UCSD-AML1 (cell line): ENCODE measurements around the gene RPS4Y1.
"Not testable (repeated sequence)": the region's sequence is repeated elsewhere in the genome, so short reads cannot be mapped to it uniquely, and the experiment has no call there.

Experiments
- DNase-seq: peaks from one replicate; lab custom pipeline; 2025; ENCODE audit not compliant: unreplicated experiment; lab: John Stamatoyannopoulos, UW

The RPS4Y1 gene

DNA sequence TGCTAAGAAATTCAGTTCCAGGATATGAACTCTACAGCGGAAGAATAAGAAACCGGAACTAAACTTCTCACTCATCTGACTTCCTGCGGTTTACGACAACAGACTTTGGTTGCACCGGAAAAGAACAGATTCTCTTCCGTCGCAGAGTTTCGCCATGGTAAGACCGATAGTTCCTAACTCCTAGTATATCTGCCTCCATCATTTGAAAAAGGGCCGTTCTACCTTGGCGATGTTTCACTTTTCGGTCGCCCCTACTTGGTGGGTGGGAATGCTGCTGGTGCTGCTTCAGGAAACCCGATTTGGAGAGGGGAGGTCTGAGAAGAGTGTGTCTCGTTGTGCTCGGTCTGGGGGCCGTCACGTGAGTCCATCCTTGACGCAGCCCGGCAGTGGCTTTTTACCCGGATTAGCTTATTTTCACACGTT, at the start of gene RPS4Y1:
Gene RPS4Y1, plus strand, starts transcription at position 132 of the 423 bp plus-strand sequence. Its CDS starts 23 bp downstream, at position 155.
- no peak for DNase-seq

DNA sequence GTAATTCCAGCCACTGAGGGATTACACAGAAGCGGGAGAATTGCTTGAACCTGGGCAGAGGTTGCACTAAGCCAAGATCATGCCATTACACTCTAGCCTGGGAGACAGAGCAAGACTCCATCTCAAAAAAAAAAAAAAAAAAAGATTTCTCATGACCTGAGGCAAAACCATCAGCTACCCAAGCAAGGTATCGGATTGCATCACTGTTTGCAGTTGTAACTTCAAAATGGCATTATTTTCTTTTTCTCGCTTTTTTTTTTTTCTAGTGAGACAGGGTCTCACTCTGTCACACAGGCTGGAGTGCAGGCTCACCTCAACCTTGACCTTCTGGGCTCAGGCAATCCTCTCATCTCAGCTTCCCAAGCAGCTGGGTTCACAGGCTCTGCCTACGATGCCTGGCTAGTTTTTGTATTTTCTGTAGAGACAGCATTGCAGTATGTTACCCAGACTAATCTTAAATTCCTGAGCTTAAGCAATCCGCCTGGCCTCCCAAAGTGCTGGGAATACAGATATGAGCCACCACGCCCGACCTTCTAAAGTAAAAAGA, 44.4 kb upstream of the RPS4Y1 start:
- DNase-seq: no peak

DNA sequence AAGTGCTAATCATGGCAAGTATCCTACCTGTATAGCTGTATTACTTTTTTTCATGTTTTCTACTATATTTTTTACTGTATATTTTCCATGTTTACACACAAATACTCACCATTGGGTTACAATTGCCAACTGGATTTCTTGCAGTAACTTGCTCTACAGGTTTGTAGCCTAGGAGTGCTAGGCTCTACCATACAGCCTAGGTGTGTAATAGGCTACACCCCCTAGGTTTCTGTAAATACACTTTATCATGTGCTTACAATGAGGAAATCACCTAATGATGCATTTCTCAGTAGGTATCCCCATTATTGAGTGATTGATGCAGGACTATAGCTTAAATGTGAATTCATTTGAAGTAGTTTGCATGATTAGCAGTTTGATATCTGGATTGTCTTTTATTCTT, 43.4 kb upstream of the RPS4Y1 start:
- DNase-seq: no peak

DNA sequence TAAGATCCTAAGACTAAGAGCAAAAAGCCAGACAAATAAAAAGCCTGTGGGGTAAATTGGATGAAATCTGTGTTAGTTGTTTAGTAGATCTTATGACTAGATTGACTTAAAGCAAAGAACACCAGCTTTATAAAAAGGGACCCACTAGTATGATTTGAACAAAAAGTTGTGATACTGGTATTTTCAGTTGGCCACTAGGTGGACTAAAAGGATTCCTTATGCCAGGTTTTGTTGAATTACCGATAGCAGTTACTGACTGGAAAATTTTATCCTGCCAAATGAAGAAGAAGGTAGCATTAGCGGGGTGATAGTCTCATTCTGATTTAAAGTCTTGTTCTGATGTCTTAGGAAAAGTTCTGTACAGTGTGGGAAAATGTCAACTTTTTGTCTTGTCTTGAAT, 41.2 kb upstream of the RPS4Y1 start:
- no peak for DNase-seq

DNA sequence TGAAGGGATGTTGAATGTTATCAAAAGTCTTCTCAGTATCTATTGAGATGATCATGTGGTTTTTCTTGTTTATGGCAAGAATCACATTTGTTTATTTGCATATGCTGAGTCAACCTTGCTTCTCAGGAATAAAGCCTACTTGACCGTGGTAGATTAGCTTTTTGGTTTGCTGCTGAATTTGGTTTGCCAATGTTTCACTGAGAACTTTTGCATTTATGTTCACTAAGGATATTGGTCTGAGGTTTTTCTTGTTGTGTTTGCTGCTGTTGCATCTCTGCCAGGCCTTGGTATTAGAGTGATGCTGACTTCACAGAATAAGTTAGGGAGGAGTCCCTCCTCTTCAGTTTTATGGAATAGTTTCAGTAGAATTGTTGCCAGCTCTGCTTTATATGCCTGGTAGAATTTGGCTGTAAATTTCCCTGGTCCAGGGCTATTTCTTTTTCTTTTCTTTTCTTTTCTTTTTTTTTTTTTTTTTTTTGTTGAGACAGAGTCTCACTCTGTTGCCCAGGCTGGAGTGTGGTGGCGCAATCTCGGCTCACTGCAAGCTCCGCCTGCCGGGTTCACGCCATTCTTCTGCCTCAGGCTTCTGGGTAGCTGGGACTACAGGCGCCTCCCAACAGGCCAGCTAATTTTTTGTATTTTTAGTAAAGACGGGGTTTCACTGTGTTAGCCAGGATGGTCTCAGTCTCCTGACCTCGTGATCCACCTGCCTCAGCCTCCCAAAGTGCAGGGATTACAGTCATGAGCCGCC, 24.1 kb upstream of the RPS4Y1 start:
- DNase-seq: not testable (repeated sequence)

DNA sequence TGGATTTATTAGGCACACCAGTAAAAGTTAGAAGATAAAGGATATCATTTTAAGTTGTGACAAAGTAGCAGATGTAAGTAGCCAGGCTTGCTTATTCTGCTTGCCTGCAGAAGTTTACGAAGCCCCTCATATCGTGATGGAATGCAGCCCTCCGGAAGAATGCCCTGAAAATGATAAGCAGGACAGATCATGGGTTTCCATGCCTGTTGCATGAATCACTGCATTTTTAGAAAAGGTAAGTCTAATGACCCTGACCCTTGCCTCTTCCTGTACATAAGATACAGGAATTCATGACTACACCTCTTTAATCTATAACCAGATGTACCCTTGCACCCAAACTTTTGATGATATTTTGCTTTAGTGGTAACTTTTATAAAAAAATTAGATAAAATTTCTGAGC, 16.9 kb upstream of the RPS4Y1 start:
- no peak for DNase-seq

DNA sequence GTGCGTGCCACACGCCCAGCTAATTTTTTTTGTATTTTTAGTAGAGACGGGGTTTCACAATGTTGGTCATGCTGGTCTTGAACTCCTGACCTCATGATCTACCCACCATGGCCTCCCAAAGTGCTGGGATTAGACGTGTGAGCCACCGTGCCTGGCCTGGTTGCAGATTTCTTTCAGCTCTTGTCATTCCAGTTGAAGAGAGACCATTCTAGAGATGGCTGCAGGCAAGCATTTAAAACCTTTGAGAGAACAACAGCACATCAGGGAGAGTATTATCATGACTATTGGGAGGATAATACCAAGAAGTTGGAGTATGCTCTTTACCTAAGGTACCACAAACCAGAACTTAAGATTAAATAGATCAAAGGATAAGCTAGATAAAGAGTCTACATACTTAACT, 12.9 kb upstream of the RPS4Y1 start:
- DNase-seq: no peak

DNA sequence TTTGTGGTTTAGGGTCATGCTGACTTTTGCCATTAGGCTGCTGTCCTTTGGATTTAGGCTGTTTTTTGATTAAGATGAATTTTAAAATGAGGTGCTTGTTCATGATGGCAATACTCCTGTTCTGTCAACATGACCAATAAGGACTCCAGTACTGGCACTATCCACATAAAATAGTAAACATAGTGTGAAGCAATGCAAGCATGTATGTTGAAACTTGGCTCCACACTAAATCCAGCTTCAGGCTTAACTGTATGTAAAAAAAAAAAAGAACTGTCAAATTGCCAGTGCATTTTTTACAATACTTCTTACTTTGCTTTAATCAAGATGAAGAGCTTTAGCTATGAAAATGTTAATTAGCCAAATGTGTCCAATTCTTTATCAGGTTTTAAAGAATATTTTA, 6.2 kb upstream of the RPS4Y1 start:
- DNase-seq: no peak

DNA sequence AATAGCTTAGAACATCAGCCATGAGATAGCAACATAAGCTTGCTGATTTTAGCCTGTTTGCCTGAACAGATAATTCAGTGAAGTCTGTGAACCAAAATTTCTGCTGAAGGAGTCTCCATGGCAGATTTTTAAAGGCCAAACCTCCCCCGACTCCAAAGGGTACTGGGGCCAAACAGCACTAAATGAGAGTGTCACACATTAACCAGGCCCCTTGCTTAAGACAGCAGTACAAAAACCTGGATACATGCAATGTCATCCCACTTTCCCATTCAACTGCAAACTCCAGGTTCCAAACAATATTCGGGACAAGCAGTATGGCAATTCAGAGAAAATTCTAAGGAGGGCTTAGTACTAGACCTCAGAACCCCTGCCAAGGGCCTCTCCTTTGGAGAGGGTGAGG, 4.3 kb upstream of the RPS4Y1 start:
- no peak for DNase-seq

DNA sequence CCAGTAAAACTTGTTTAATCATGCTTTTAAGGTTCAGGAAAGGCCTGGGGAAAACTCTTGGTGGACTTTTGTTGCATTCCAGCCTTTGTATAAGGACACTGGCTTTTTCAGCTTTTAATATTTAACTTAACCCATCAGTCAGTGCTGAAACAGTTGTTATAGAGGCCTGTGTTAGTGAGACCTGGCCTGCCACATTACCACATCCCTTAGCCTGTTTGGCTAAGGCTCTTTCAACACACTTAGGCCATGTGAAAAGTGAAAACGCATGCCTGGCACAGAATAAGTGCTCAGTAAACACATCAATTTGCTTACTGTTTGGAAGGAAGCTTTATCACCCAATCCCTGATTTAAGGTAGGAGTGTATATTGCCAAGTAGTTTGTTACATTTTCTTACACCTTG, 3.5 kb upstream of the RPS4Y1 start:
- no peak for DNase-seq

DNA sequence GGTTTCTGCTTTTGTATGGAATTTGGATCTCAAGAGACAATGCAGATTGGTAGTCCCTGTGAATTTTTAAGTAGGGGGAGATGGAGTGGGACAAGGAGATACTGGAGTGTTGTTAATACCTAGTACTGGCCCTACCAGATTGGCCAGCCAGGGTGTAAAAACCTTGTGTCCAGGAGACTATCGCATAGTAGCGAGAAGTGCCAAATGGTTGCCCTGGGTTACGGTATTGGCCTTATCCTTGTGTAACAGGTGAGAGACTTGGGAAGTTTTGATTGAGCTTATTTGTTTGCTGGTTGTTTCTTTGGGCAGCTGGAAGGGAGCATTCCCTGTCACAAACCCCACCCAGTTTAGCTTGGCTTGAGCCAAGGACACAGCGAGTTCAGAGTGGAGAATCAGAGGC, 5.4 kb downstream of the RPS4Y1 start:
- DNase-seq: no peak

DNA sequence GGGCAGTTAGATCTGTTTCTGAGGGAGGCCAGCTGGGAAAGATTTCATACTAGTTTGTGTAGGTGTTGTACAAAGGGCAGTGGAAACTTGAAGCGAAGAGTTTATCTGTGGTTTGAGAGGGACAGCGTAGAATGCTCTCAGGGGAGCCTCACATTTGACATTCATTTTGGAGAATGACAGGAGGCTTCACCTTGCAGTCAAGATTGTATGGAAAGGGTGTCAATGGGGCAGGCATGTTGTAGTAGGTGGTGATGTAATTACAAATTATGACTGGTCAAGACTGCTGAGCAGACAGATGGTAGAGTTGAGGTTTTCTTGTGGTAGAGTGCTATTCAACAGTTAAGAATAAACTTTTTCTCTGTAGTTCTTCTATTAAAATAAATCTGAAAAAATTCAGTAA, 7.0 kb downstream of the RPS4Y1 start:
- no peak for DNase-seq

DNA sequence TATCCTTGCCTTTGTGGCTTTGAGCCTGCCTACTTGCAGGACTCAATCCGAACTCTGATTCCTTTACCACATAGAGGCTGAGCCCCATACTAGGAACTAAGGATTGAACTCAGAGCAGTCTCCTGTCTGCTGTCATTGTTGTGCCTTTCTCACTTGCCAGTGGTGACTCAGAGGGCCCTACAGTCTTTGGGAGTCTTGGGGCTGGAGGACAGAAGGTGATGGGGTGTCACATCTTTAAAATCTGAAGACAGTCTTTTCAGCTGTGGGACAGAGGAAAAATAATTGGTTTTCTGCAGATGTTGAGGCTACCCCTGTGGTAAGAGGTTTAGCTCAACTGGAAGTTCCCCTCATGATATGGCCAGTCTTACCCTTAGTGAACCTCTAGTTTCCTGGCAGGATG, 8.0 kb downstream of the RPS4Y1 start:
- no peak for DNase-seq

DNA sequence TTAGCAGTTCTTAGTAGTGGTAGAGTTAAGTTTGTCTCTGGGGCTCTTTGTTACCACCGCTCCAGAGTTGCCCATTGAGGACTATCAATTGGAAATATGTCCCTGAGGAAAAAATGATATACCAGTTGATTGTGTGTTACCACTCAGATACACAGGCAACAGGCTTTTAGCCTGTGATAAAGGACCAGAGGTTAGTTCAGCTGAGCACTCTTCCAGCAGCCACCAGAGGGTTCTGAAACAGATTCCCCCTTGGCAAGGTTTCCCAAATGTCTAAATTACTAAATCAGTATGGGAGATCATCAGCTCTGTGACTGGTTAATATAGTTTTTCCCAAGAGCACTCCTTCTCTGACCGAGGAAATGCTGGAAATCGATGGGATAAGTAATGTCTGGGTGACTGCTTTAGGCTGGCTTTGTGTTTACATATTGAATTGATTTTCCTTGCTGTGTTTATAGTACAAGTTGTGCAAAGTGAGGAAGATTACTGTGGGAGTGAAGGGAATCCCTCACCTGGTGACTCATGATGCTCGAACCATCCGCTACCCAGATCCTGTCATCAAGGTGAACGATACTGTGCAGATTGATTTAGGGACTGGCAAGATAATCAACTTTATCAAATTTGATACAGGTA, 12.9 kb downstream of the RPS4Y1 start:
- DNase-seq: no peak

DNA sequence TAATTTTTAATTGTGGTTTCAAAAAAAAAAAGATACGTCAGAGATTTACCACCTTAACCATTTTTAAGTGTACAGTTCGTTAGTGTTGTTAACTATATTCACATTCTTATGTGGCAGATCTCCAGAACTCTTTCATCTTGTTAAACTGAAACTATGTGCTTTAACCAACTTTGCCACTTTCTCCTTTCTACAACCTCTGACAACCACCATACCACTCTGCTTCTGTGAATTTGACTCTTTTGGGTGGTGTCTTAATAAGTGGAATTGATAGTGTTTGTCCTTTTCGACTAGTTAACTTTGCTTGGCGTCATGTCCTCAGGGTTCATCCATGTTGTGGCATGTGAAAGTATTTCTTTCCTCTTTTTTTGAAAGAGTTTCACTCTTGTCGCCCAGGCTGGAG, 15.7 kb downstream of the RPS4Y1 start:
- DNase-seq: no peak

DNA sequence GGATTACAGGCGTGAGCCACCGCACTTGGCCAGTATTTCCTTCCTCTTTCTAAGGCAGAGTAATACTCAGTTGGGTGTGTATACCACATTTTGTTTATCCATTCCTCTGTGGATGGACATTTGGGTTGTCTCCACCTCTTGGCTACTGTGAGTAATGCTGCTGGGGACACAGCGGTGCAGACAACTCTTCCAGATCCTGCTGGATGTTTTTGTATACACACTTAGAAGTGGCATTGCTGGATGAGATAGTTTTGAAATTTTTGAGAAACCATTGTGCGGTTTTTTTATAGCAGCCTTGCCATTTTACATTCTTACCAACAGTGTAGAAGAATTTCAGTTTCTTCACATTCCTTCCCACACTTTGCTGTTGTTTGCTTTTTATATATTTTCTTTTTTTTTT, 16.3 kb downstream of the RPS4Y1 start:
- DNase-seq: no peak

DNA sequence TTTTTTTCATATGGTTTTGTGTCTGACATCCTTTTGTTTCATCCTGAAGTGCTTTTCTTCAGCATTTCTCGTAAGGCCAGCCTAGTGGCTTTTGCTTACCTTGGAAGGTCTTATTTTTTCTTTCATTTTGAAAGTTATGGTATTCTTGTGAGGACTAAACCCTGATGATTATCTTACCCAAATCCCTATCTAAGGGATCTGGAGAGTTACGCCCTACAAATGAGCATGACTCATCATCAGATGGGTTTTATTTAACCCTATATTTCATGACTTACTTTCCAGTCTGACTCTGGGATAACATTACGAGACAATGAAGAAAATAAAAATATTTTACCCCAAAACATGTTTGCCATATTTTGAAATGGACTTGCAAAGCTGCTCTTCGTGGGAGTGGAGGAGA, 18.4 kb downstream of the RPS4Y1 start:
- DNase-seq: no peak

DNA sequence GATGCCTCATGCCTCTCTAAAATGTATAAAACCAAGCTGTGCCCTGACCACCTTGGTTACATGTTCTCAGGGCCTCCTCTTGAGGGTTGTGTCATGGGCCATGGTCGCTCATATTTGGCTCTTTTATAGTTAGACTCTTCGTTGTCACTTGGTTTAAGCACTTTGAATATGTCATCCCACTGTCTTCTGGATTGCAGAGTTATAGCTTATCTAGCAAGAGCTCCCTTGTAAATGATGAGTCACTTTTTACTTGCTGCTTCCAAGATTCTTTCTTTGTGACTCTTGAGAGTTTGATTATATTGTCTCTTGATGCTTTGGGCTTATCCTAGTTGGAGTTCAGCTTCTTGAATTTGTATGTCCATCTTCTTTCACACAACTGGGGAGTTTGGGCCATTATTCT, 19.1 kb downstream of the RPS4Y1 start:
- DNase-seq: no peak

DNA sequence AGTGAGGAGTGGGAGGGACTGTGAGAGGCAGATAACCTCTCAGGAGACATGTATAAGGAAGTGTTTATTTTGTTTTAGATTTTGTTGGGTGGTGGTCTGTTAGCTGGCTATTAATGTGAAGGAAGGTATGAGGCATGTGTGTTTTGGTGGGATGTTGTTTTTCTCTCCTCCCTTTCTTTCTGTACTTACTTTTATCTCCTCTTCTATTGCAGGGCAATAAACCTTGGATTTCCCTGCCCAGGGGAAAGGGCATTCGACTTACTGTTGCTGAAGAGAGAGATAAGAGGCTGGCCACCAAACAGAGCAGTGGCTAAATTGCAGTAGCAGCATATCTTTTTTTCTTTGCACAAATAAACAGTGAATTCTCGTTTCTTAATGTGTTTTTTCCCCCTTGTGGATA, 25.2 kb downstream of the RPS4Y1 start:
- no peak for DNase-seq

DNA sequence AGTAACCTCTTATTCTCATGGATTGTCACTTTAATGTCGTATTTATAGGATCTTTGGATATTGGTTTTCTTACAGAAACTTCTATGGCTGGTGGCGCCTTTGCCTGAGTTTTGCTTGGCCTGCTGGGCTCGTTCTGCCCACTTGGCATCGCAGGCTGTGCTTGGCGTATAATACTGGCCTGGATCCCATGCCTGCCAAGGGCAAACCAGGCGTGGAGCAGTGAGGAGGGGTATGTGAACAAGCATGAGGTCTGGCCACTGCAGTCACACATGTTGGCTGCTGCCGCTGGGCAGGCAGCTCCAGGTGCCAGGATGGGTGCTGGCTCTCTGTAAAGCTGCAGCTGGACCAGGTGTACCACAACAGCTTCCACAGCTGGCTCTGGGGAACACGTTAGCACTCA, 26.1 kb downstream of the RPS4Y1 start:
- DNase-seq: no peak

DNA sequence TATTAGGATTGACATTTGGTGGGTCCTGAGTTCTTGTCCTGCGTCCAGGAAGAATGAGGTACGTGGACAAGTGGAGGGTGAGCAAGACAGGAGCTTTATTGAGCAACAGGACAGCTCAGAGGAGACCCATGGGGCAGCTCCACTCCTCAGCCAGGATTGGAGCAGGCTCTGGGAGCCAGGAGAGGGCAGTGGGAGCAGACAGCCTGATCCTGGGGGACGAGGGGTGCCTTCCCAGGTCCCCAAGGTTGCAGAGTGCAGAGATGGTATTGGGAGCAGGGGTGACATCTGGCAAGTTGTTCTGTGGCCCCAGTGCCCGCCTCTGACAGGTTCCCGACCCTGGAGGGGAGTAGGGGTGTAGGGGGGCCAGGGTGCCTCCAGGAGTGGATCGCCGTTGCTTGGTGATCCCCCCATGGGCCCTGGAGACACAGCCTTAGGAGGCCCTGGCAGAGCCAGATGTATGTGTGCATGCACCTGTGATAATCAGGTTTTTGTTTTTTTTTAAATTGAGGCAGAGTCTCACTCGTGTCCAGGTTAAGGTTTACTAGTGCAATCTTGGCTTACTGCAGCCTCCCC, 26.7 kb downstream of the RPS4Y1 start:
- no peak for DNase-seq

DNA sequence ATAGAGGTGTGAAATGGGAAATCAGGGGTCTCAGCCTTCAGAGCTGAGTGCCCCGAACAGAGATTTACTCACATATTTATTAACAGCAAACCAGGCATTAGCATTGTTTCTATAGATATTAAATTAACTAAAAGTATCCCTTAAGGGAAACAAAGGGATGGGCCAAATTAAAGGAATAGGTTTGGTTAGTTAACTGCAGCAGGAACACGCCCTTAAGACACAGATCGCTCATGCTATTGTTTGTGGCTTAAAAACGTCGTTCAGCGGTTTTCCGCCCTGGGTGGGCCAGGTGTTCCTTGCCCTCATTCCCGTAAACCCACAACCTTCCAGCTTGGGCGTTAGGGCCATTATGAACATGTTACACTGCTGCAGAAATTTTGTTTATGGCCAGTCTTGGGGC, 30.8 kb downstream of the RPS4Y1 start:
- DNase-seq: not testable (repeated sequence)
